H1 (cell line): ENCODE data around the gene LSM11. TPM values are rescaled to one million over a fixed set of nuclear protein-coding genes. Genes with fewer than 3 reads are reported as not detected.

Experiments used
- CTCF ChIA-PET: fragments of 300-600 bp; sonication (Branson Sonifier 250); formaldehyde crosslinking; loops from one replicate; lab custom pipeline; 2021; ENCODE audit not compliant: partially characterized antibody; lab: Charles Lee
- POLR2A ChIA-PET: fragments of 300-600 bp; sonication (Branson Sonifier 250); formaldehyde crosslinking; loops from one replicate; lab custom pipeline; 2021; ENCODE audit warnings: inconsistent platforms; ENCODE audit not compliant: partially characterized antibody; lab: Charles Lee
- DNase-seq, 2 experiments: peaks; one replicate each; pipeline versions ENCODE4 v3.0.0 to v3.0.0-alpha.2; 2010 to 2022; ENCODE audit warnings: low spot score in 2 of 2, low read depth in 1 of 2, mixed read lengths in 1 of 2
- FAIRE-seq: peaks from 2 replicates; lab custom pipeline; 2011; peaks lifted over from hg19 to GRCh38; lab: Jason Lieb, UNC
- H2AFZ ChIP-seq: 2 replicates; pipeline ENCODE4 v1.8.1; 2012; ENCODE audit warnings: low read length, inconsistent platforms
- H2AK5ac ChIP-seq: 2 replicates; pipeline ENCODE4 v1.6.1; 2013; ENCODE audit warnings: low read depth, low read length
- H2BK120ac ChIP-seq: replicated peaks from 2 replicates; pipeline ENCODE3; 2013; ENCODE audit warnings: low read depth, low read length, inconsistent platforms
- H2BK12ac ChIP-seq: 2 replicates; pipeline ENCODE4 v1.6.1; 2013; ENCODE audit warnings: low read depth, low read length
- H2BK15ac ChIP-seq: 2 replicates; pipeline ENCODE4 v1.6.1; 2013; ENCODE audit warnings: low read length
- H2BK20ac ChIP-seq: 2 replicates; pipeline ENCODE4 v1.6.1; 2013; ENCODE audit warnings: low read length
- H2BK5ac ChIP-seq: 2 replicates; pipeline ENCODE4 v1.6.1; 2013; ENCODE audit warnings: low read depth, low read length
- H3K14ac ChIP-seq: 2 replicates; pipeline ENCODE4 v1.6.1; 2013; ENCODE audit warnings: inconsistent platforms; ENCODE audit not compliant: insufficient read length
- H3K18ac ChIP-seq: 2 replicates; pipeline ENCODE4 v1.6.1; 2013; ENCODE audit warnings: low read length; ENCODE audit errors: extremely low read depth
- H3K23ac ChIP-seq: 2 replicates; pipeline ENCODE4 v1.6.1; 2013; ENCODE audit warnings: inconsistent platforms; ENCODE audit not compliant: insufficient read length
- H3K23me2 ChIP-seq: 2 replicates; pipeline ENCODE4 v1.6.1; 2013; ENCODE audit warnings: low read depth, low read length
- H3K27ac ChIP-seq: 2 replicates; pipeline ENCODE4 v1.6.1; 2011; ENCODE audit warnings: low read depth, low read length, inconsistent platforms
- H3K27me3 ChIP-seq, 4 experiments: replicated peaks in 1 of 4; 1 replicate in 1 of 4; 2 replicates in 3 of 4; pipeline versions ENCODE4 v1.6.1 to v1.8.1; 2011 to 2013; ENCODE audit warnings: low read length in 3 of 4, mild to moderate bottlenecking in 3 of 4, inconsistent platforms in 2 of 4, mixed read lengths in 2 of 4, moderate library complexity in 1 of 4; ENCODE audit not compliant: control insufficient read depth in 3 of 4, insufficient read depth in 3 of 4; ENCODE audit errors: extremely low read depth in 1 of 4
- H3K36me3 ChIP-seq, 4 experiments: 2 replicates each; pipeline versions ENCODE4 v1.6.1 to v1.8.1; 2011 to 2013; ENCODE audit warnings: mild to moderate bottlenecking in 4 of 4, low read length in 3 of 4, moderate library complexity in 2 of 4, control low read depth in 1 of 4, inconsistent platforms in 1 of 4; ENCODE audit not compliant: insufficient read depth in 4 of 4, control insufficient read depth in 2 of 4
- H3K4ac ChIP-seq: replicated peaks from 2 replicates; pipeline ENCODE3; 2013; ENCODE audit warnings: low read length, low read depth, mixed read lengths, inconsistent platforms; ENCODE audit not compliant: insufficient read length
- H3K4me1 ChIP-seq, 4 experiments: replicated peaks in 1 of 4; 1 replicate in 1 of 4; 2 replicates in 3 of 4; pipeline versions ENCODE4 v1.6.1 to v1.8.1; 2011 to 2013; ENCODE audit warnings: low read length in 3 of 4, inconsistent platforms in 2 of 4, mixed read lengths in 1 of 4; ENCODE audit not compliant: insufficient read depth in 4 of 4, control insufficient read depth in 3 of 4
- H3K4me2 ChIP-seq, 2 experiments: 2 replicates each; pipeline versions ENCODE4 v1.6.1 to v1.8.1; 2011 to 2013; ENCODE audit warnings: low read depth in 2 of 2, low read length in 2 of 2, control low read depth in 1 of 2, inconsistent platforms in 1 of 2, mild to moderate bottlenecking in 1 of 2; ENCODE audit not compliant: insufficient read depth in 1 of 2
- H3K4me3 ChIP-seq, 4 experiments: fragments of 200-600, 300-600 bp in 1 of 4; sonication (generic), shearing (Covaris generic), sonication (Bioruptor Twin) in 1 of 4; 2 replicates each; pipeline versions ENCODE4 v1.5.1 to v1.8.1; 2011 to 2016; ENCODE audit warnings: low read length in 4 of 4, low read depth in 3 of 4, control low read depth in 2 of 4, inconsistent platforms in 2 of 4, mild to moderate bottlenecking in 2 of 4, mixed read lengths in 1 of 4, moderate library complexity in 1 of 4; ENCODE audit not compliant: insufficient read depth in 2 of 4; ENCODE audit errors: extremely low read depth in 1 of 4
- H3K56ac ChIP-seq: replicated peaks from 2 replicates; pipeline ENCODE3; 2013; ENCODE audit warnings: low read depth, mild to moderate bottlenecking, mixed read lengths, low read length, inconsistent platforms; ENCODE audit not compliant: insufficient read length
- H3K79me1 ChIP-seq: 2 replicates; pipeline ENCODE4 v1.6.1; 2013; ENCODE audit warnings: low read depth, low read length, control low read depth
- H3K79me2 ChIP-seq, 2 experiments: 2 replicates each; pipeline versions ENCODE4 v1.6.1 to v1.8.1; 2012 to 2013; ENCODE audit warnings: low read length in 2 of 2, mild to moderate bottlenecking in 2 of 2, inconsistent platforms in 1 of 2; ENCODE audit not compliant: insufficient read depth in 2 of 2, control insufficient read depth in 1 of 2
- H3K9ac ChIP-seq, 4 experiments: replicated peaks in 1 of 4; 1 replicate in 1 of 4; 2 replicates in 3 of 4; pipeline versions ENCODE4 v1.6.1 to v1.8.1; 2011 to 2013; ENCODE audit warnings: low read depth in 3 of 4, low read length in 3 of 4, control low read depth in 2 of 4, mild to moderate bottlenecking in 2 of 4, moderate library complexity in 2 of 4, inconsistent platforms in 1 of 4; ENCODE audit errors: extremely low read depth in 1 of 4
- H3K9me3 ChIP-seq, 2 experiments: 2 replicates each; pipeline versions ENCODE4 v1.6.1 to v1.8.1; 2012 to 2013; ENCODE audit warnings: mild to moderate bottlenecking in 2 of 2, moderate library complexity in 2 of 2, control low read depth in 1 of 2, inconsistent platforms in 1 of 2, low read depth in 1 of 2, low read length in 1 of 2, mixed read lengths in 1 of 2; ENCODE audit not compliant: insufficient read depth in 2 of 2
- H4K20me1 ChIP-seq, 2 experiments: replicated peaks in 1 of 2; 2 replicates each; pipeline versions ENCODE3 to v1.8.1; 2011 to 2013; ENCODE audit warnings: inconsistent platforms in 2 of 2, low read length in 2 of 2, mild to moderate bottlenecking in 1 of 2; ENCODE audit not compliant: insufficient read depth in 2 of 2, control insufficient read depth in 1 of 2
- H4K5ac ChIP-seq: 2 replicates; pipeline ENCODE4 v1.6.1; 2013; ENCODE audit warnings: low read length, low read depth, mixed read lengths, inconsistent platforms; ENCODE audit not compliant: insufficient read length
- H4K8ac ChIP-seq: 2 replicates; pipeline ENCODE4 v1.8.0; 2013; ENCODE audit warnings: mild to moderate bottlenecking, moderate library complexity, low read length, inconsistent platforms; ENCODE audit not compliant: insufficient read depth; ENCODE audit errors: extremely low read depth
- H4K91ac ChIP-seq: replicated peaks from 2 replicates; pipeline ENCODE3; 2013; ENCODE audit warnings: low read length, mixed read lengths, inconsistent platforms; ENCODE audit not compliant: insufficient read length
- KDM1A ChIP-seq: fragments of 200-600, 300-600 bp; sonication (generic); IDR thresholded peaks from 2 replicates; pipeline ENCODE4 v1.7.1; 2016; ENCODE audit warnings: mild to moderate bottlenecking, low read length, borderline replicate concordance
- YY1 ChIP-seq: IDR thresholded peaks from 2 replicates; pipeline ENCODE4 v1.6.1; 2011; ENCODE audit warnings: low read depth, mild to moderate bottlenecking, low read length
- WGBS, 2 experiments: shearing (Covaris generic) in 1 of 2; methylation state at CpG; one replicate each; pipeline versions ENCODE4 v1.1.6 to v1.1.7; 2013 to 2015; ENCODE audit warnings: low lambda C conversion rate in 2 of 2, mixed read lengths in 2 of 2, inconsistent platforms in 1 of 2, low coverage in 1 of 2, missing lambda C conversion rate in 1 of 2; ENCODE audit not compliant: insufficient replicate concordance in 2 of 2, insufficient coverage in 1 of 2, insufficient read length in 1 of 2; ENCODE audit errors: extremely low coverage in 1 of 2, missing lambda C conversion rate in 1 of 2; 5-methylcytosine and 5-hydroxymethylcytosine counted together
- polyA plus RNA-seq, 7 experiments: library from polyadenylated mRNA; depleted of rRNA in 3 of 7; stranded (reverse) in 5 of 7; unstranded in 2 of 7; fragments of >200 nt in 5 of 7; fragments of 200-250 nt in 2 of 7; gene quantifications; 1 replicate in 5 of 7; 2 replicates in 1 of 7; 4 replicates in 1 of 7; pipeline versions ENCODE4 v1.2.1 to v1.2.3, GENCODE V29; 2011 to 2013; ENCODE audit warnings: missing spikeins in 2 of 7, mixed read lengths in 2 of 7
- total RNA-seq: library from RNA; stranded (reverse); fragmentation: NEBNext Ultra II Directional; extraction: Animal tissue kit (Norgen Biotek cat#: 25700); gene quantifications from 2 replicates; pipeline ENCODE4 v1.2.1, GENCODE V29; 2021

The LSM11 gene
- total and polyA plus RNA-seq, 2 of the 8 experiments (the other 6 are each of a cell fraction or from before 2014, with no cell fraction given), result 1.8 to 3.9 TPM

- Histone ChIP-seq H3K23ac (no peak overlapping the region), H4K20me1 (peaks cover 0 to 3% of the 10 kb centered on the region in 2 experiments), H2AFZ (no peak overlapping the region), H3K27me3 (no peaks in the 10 kb centered on the region), H2BK20ac (no peak overlapping the region), H3K9ac (no peak overlapping the region), H2BK12ac (no peak overlapping the region), H4K91ac (no peak overlapping the region), H3K4ac (no peak overlapping the region), H3K14ac (no peak overlapping the region), H3K79me2 (no peaks in the 10 kb centered on the region), H3K4me2 (no peak overlapping the region), H2BK120ac (no peak overlapping the region), H3K9me3 (no peaks in the 10 kb centered on the region), H3K23me2 (no peaks in the 10 kb centered on the region), H3K4me3 (no peak overlapping the region), H3K79me1 (no peaks in the 10 kb centered on the region), H4K8ac (no peak overlapping the region), H3K56ac (no peak overlapping the region), H2BK15ac (no peak overlapping the region), H3K27ac (no peak overlapping the region), H3K18ac (no peak overlapping the region), H2AK5ac (no peak overlapping the region), H3K36me3 (no peaks in the 10 kb centered on the region), H4K5ac (no peak overlapping the region), H3K4me1 (no peaks in the 10 kb centered on the region), H2BK5ac (no peak overlapping the region)
- ChIA-PET POLR2A (no interaction called here), CTCF (interaction anchor here (0.6 to 2.5 kb wide), 3 partner anchors 10 to 86 kb away, joined by 3 to 10 read pairs (median 3); no protein-coding TSS in a partner anchor)
- peak; percentile 67; the same call in 1 of the 2 replicates for TF ChIP-seq KDM1A
- no peak for TF ChIP-seq YY1
- DNase-seq, result no peak
- FAIRE-seq, result no peak
- 91% methylated on average over 4 of the region's 4 CpGs; no CpG with 5 or more reads in 1 of the 2 experiments for WGBS, 2 experiments
These were observed 27.2 kb downstream of the LSM11 start for GRCh38 chr5:157770665-157771064.
